NCI-H2029 (cell line): ENCODE measurements around the gene TJAP1.
"Not testable (repeated sequence)": the region's sequence is repeated elsewhere in the genome, so short reads cannot be mapped to it uniquely, and the experiment has no call there.

Experiments
- DNase-seq: peaks from one replicate; lab custom pipeline; 2025; lab: John Stamatoyannopoulos, UW

Gene TJAP1

DNA sequence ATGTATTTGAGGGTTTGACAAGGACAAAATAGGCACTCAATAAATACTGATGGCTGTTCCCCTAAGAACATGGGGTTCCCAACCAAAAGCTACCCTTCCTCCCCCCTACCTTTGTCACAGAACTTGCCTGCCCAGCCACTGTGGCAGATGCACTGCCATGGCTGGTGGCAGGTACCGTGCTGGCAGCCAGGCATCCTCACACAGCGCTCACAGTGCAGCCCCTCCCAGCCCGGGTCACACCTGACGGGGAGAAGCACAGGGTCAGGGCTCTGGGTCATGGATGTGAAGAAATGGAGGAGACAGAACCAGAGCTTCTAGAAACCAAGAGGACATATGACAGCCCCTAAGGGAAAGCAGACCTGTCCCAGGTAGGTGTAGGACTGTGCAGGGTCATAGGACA lies 24.5 kb upstream of the TJAP1 start:
- DNase-seq: no peak

DNA sequence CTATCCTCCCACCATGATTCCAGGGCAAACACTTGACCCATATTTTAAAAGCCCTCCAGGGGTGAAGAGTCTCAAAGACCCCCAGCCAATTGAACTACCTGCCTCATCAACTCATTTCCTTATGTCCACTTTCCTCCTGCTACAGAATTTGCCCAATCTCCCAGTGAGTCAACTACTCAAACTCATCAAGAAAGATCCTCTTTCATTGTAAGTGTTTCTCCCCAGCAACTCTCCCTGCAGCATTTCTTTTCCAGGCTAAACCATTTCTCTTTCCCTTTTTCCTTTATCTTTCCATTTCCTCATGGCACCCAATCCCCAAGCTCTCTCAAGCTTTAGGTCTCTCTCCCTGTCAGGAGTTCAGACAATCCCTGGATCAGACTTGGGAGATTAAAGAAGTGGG lies 23.5 kb upstream of the TJAP1 start:
- DNase-seq: no peak

DNA sequence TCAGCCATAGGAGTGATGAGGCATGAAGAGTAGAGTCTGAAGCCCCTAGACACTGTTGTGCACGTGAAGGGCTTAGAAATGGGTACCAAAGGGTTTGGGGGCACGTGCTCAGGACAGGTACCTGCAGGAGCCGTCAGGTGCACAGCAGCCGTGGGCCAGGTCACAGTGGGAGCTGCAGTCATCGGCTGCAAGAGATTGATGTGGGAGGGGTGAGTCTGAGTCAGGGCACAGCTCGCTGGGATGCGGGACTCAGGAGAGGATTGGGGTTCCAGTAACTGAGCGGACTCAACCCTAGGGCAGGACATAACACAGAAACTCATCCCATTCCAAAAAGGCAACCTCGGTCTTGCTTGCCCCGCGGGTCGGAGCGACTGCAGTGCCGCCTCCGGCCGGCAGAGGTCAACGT lies 23.1 kb upstream of the TJAP1 start:
- DNase-seq: no peak

DNA sequence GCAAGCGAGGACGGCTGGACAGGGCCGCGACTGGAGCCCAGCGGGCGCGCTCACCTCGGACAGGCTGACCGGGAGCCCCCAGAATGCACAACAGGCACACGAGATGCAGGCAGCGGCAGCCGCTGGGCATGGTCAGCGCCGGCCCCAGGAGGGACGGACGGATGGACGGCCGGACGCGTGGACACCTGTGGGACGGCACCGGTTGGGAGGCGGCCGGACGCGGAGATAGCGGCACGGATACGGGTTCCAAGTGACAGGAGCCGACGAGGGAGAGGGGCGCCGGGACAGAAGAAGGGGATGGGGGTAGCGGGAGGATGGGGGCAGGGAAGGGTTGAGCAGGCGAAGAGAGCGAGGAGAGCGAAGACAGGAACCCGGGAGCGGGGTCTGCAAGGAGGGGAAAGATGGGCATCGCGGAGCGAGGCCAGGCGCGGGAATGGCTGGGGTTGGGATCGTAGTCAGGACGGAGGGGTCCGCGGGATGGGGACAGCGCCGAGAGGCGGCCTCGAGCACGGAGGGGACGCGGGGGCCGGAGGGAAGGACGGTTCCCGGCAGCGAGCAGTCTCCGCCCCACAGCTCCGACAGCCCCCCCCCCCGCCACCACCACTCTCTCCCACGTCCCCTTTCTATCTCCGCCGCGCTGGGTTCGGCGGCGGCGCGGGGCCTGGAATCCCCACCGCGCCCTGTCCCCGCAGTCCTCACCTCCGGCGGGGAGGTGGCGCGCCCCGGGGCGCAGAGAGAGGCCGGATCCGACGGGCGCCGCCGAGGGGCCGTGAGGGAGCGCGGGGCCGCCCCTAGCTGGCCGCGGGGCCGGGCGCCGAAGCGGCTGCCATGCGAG lies 22.5 kb upstream of the TJAP1 start:
- DNase-seq: peak; percentile 34

DNA sequence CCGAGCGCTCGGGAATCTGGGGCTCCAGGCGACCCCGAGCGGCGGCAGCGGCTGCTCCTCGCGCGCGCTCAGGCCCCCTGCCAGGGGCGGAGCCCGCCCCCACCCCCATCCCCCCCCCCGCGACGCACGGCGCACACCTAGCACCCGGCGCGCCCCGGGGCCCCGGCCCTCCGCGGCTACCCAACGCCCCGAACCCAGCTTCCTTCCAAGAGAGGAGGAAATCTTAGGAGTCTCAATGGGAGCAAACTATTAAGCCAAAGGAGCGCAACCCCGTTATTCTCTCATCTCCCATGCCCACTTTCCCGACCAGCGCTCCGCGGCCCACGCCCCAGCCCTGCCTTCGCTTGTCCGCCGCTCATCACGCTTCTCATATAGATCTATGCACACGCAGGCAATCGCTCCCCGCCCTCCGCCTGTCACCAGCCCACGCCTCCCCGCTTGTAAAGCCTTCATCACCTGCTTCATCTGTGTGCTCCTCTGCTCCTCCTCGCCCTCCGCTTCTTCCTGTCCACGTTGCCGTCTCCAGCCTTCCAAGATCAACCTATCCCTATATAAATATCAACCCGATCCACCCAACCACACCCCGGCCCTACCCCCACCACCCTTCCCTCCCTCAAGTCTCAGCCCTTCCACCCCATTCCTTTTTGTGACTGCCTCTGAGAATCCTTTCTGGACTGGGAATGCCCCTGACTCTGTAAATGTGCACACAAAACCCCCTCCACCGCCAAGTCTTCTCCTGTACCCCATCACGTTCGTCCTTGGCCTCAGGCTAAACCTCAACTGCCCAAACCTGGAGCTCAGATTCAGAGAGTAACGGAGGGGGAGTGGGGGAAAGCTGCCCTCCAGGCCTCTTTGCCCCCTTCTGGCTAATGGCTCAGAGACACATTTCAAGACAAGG lies 21.6 kb upstream of the TJAP1 start, which contains the start of gene DLK2:
Gene DLK2 (minus strand): TSS at position 18 of the 898 bp plus-strand sequence. CDS start 723 bp downstream, outside the sequence.
- DNase-seq: no peak

GRCh38 chr6:43457643-43458042 lies 19.7 kb upstream of the TJAP1 start:
- DNase-seq: no peak

DNA sequence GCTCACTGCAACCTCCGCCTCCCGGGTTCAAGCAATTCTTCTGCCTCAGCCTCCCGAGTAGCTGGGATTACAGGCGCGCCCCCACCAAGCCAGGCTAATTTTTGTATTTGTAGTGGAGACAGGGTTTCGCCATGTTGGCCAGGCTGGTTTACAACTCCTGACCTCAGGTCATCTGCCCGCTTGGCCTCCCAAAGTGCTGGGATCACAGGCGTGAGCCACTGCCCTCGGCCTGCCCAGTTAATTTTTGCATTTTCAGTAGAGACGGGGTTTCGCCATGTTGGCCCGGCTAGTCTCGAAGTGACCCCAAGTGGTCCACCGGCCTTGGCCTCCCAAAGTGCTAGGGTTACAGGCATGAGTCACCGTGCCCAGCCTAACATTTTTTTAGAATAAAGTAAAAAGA lies 19.2 kb upstream of the TJAP1 start:
- DNase-seq: not testable (repeated sequence)

DNA sequence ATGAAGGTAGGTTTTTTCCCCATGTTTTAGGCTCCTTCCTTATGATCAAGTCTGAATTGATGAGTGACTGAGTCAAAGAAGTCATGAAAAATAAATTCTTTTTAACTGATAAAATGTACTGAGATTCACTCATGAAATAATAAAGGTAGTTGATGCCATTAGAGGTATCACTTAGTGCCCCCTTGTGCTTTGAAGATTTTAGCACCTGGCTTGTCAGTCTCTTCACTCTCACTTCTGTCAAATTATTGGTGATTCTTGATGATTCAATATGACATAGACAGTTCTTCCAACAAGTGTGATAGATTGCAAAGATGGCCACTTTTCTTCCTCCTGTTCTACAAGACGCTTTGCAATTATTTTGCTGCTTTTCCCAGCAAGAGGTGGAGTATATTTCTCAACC lies 17.8 kb upstream of the TJAP1 start:
- no peak for DNase-seq

GRCh38 chr6:43460032-43460431 lies 17.3 kb upstream of the TJAP1 start:
- no peak for DNase-seq

DNA sequence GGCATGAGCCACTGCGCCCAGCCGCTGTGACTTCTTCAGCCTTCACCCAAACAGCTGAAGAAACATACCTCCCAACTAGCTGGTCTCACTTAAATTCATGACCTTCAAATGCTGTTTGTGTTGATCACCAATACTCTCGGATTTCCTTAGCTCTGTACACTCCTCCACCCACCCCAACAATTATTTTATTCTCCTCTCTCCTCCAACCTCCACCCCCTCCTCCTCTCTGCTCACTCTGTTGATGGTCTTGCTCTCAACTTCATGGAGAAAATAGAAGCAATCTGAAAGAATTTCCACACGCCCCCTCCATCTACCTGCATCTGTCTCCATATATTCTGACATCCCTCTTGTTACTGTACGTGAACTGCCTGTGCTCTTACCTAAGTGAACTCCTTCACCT lies 15.4 kb upstream of the TJAP1 start:
- no peak for DNase-seq

DNA sequence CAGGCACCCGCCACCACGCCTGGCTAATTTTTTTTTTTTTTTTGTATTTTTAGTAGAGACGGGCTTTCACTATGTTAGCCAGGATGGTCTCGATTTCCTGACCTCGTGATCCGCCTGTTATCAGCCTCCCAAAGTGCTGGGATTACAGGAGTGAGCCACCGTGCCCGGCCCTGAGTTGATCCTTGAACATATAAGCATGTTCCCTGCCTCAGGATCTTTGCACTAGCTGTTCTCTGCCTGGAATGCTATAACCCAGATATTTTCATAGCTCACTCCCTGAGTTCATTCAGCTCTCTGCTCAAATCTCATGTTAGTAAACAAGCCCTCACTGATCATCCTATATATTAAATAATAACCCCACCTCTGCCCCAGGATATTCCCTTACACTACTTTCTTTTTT lies 13.0 kb upstream of the TJAP1 start:
- DNase-seq: no peak

GRCh38 chr6:43465948-43466347 lies 11.4 kb upstream of the TJAP1 start:
- no peak for DNase-seq

DNA sequence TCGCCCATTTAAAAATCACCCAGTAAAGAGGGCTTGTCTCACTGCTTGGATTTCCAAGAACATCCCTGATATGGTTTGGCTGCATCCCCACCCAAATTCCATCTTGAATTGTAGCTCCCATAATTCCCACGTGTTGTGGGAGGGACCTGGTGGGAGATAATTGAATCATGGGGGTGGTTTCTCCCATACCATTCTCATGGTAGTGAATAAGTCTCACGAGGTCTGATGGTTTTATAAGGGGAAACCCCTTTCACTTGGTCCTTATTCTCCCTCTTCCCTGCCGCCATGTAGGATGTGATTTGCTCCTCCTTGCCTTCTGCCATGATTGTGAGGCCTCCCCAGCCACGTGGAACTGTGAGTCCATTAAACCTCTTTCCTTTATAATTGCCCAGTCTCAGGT lies 10.1 kb upstream of the TJAP1 start:
- not testable (repeated sequence) for DNase-seq

DNA sequence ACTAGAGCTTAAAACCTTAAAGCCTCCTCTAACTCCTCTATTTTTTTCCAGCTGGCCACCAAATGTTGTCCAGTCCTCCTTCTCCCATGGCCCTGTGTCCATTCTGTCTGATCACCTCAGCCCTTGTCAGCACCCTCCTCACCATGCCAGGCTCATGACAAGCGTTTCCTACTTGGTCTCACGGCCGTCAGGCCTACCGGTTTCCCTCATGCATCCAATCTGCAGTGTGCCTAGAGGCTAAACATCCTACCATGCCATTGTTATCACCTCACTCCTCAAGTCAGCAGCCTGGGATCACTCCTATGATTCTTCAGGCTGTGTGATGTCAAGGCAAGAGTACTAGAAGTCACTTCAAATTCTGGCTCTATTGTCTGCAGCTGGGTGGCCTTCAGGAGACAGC lies 9.6 kb upstream of the TJAP1 start:
- no peak for DNase-seq

DNA sequence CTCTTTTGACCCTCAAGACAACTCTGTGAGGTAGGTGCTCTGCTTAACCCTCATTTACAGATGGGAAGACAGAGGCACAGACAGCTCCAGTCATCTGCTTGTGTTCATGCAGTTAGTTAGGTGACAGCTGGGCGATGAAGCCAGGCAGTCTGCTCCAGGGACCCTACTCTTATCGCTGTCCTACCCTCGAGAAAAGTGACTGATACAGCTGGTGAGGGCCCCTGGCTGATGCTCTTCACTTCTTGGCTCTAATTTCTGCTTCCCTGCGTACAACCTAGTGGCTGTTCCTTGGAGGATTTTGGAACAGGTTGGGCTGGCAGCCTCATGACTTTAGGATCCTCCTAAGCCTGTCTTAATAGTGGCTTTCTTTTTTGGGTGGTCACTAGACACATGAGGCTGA lies 9.1 kb upstream of the TJAP1 start:
- DNase-seq: no peak

DNA sequence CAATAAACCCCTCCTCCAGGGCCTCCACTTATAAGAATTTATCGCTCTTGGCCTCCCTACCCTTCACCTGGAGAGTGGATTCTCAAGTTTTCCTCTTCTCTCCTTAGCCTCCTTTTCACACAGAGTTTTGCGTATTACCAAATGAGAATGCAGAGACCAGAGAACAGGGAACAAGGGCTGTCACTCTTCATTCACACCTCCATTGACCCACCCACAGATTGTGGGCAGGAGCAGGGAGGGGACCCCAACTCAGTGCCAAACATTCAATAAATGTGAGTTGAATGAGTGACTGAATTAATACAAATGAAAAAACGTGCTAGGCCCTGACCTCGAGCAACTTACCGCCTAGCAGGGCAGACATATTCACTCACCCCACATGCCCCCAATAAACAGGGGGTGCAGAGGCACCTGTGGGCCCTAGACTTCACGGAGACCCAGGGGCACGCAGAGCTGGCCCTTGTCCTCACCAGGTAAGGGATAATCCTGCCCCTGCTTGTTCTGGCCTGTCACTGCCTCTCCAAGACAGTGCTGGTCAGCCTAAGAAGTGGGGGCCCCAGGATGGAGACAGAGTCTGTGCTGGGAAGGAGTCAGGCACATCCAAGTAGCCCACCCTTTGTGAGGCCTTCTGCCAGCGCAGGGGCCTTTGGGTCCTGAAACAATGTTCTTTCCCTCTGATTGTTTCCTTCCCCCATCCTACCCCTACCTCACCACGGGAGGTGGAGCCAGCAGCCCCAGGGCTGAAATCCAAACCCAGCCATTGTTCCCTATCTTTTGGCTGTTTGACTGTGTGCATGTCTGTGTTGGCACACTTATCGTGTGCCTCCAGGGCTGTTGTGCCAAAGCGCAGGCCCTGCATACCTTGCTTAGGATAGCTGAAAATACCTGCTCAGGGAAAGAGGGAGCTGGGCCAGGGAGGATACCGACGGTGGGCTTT lies 8.4 kb upstream of the TJAP1 start:
- no peak for DNase-seq

DNA sequence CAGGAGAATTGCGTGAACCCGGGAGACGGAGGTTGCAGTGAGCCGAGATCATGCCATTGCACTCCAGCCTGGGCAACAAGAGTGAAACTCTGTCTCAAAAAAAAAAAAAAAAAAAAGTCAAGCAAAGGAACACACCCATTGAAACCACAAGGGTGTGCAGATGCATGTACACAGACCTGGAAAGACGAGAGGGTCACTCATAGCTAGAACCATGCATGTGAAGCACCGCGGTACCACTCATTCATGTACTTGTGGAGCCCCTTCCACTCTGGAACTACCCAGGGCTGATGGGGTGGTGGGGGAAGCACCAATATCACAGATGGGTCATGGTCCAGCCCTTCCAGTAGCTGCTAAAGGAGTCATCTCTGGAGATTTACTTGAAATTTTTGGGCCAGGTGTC lies 7.4 kb upstream of the TJAP1 start:
- no peak for DNase-seq

DNA sequence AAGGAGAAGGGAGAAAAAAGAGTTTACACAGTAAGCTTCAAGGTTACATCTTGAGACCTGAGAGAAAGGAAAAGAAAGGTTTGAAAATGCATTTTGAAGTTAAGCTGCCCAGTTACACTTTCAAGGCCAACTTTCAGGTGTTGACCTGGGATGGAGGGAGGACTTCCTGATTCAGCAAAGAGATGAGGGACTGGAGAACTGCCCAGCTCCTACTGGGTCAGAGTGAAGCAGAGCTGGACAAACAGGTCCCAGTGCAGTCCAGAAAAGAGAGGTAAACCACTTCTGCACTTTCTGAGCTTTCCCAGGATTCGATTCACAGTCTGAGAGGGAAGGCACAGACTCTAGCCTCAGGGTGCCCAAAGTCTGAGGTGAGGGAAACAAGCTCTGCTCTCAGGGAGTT lies 6.0 kb upstream of the TJAP1 start:
- no peak for DNase-seq

DNA sequence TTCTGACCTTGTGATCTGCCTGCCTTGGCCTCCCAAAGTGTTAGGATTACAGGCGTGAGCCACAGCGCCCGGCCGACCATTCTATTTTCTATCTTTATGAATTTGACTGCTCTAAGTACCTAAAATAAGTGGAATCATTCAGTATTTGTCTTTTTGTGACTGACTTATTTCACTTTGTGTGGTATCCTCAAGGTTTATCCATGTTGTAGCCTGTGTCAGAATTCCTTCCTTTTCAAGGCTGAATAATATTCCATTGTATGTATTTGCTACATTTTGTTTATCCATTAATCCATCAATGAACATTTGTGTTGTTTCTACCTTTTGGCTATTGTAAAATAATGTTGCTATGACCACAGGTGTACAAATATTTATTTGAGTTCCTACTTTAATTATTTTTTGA lies 4.9 kb upstream of the TJAP1 start:
- no peak for DNase-seq

- no peak for DNase-seq
Measured at GRCh38 chr6:43475516-43475915, 1.9 kb upstream of the TJAP1 start.

DNA sequence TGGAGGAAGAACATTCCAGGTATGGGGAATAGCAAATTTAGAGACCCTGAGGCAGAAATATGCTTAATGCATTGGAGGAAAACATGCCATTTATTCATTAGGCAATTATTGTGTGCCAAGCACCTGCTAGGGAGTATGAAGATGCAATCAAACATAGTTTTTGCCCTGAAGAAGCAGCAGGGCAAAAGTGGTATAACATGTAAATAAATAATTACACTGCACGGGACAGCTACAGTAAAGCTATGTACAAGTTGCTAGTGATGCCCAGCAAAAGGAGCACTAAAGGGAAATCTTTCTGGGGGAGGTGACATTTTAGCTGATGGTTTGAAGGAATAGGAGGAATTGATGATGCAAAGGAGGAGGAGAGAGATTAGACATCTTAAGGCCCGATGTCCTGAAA lies 624 bp upstream of the TJAP1 start:
- no peak for DNase-seq

GRCh38 chr6:43478008-43478372 lies 620 bp downstream of the TJAP1 start:
- no peak for DNase-seq
